Upper lobe of left lung (tissue), 6 donors: ENCODE data around the gene FAM200B. TPM values are rescaled to one million over a fixed set of nuclear protein-coding genes. Genes with fewer than 3 reads are reported as not detected.

Experiments used
- ATAC-seq, 2 donors: fragments of 200-7000 bp; cut with Tn5 transposase; one replicate each; pipeline ENCODE4 v1.9.1; 2022; ENCODE audit warnings: mild to moderate bottlenecking in 2 of 2, moderate library complexity in 2 of 2; ENCODE audit not compliant: low FRiP score in 2 of 2
- DNase-seq, 2 donors: peaks; one replicate each; pipeline ENCODE4 v3.0.0-alpha.2; 2019 to 2020
- H3K27ac ChIP-seq, 4 donors: fragments of 200-600 bp; sonication (generic); one replicate each; pipeline ENCODE4 v1.5.1; 2016 to 2019
- H3K27me3 ChIP-seq, 4 donors: fragments of 200-600 bp; sonication (generic); one replicate each; pipeline ENCODE4 v1.5.1; 2017 to 2019
- H3K36me3 ChIP-seq, 4 donors: fragments of 200-600 bp; sonication (generic); one replicate each; pipeline ENCODE4 v1.5.1; 2016 to 2019
- H3K4me1 ChIP-seq, 4 donors: fragments of 200-600 bp; sonication (generic); one replicate each; pipeline ENCODE4 v1.5.1; 2018 to 2019
- H3K4me3 ChIP-seq, 4 donors: fragments of 200-600 bp; sonication (generic); one replicate each; pipeline ENCODE4 v1.5.1; 2017 to 2019; ENCODE audit warnings: mild to moderate bottlenecking in 2 of 4, moderate library complexity in 1 of 4
- H3K9me3 ChIP-seq, 4 donors: fragments of 200-600 bp; sonication (generic); one replicate each; pipeline ENCODE4 v1.5.1; 2018 to 2019
- CTCF ChIP-seq, 6 experiments: fragments of 450-650 bp in 4 of 6; fragments of 200-600 bp in 2 of 6; sonication (generic) in 2 of 6; IDR thresholded peaks; one replicate each; pipeline ENCODE4 v1.5.1; 2016 to 2019; ENCODE audit warnings: antibody characterized with exemption in 6 of 6
- EP300 ChIP-seq, 4 donors: sonication (generic); formaldehyde crosslinking; IDR thresholded peaks; one replicate each; pipeline ENCODE4 v1.5.1; 2017; ENCODE audit warnings: antibody characterized with exemption in 4 of 4, control low read depth in 2 of 4
- POLR2A ChIP-seq, 4 donors: fragments of 450-650 bp; IDR thresholded peaks; one replicate each; pipeline ENCODE4 v1.5.1; 2016 to 2017; ENCODE audit warnings: antibody characterized with exemption in 4 of 4, mild to moderate bottlenecking in 2 of 4
- POLR2AphosphoS5 ChIP-seq, 2 donors: sonication (generic); formaldehyde crosslinking; IDR thresholded peaks; one replicate each; pipeline ENCODE4 v1.5.1; 2017; ENCODE audit warnings: antibody characterized with exemption in 2 of 2
- WGBS, 2 donors: methylation state at CpG; one replicate each; pipeline ENCODE4 v1.1.5; 2017 to 2018; 5-methylcytosine and 5-hydroxymethylcytosine counted together
- total RNA-seq, 6 donors: library from RNA; depleted of rRNA in 4 of 6; stranded (reverse); fragments of >200 nt in 4 of 6; gene quantifications; one replicate each; pipeline versions ENCODE4 v1.1.0 to v1.2.1, GENCODE V29; 2016 to 2021
- donor health status: DM: no; HTN: no; CAD: no; lungs with moderate emphysema.
- donor health status: DM: no; HTN: yes; CAD: no; lungs with severe emphysema.

FAM200B gene
- total RNA-seq, 6 donors from 2014 or later = 13.6 to 48.2 (median 26.9) TPM

- H3K27ac ChIP-seq = peak overlapping the region in 2 of 4 donors; percentile 14 to 35
- WGBS, 2 donors = 19 to 27% methylated on average over 5 of the region's 5 CpGs
- peak in 1 of 2 donors; percentile 51 for DNase-seq
These were observed 31.6 kb upstream of the FAM200B start for GRCh38 chr4:15649914-15650545.

GRCh38 chr4:15651676-15652075 is 30.0 kb upstream of the FAM200B start:
- Histone ChIP-seq H3K4me3 (peak overlapping the region in 1 of 4 donors; percentile 89), H3K9me3 (no peaks in the 10 kb centered on the region), H3K27me3 (no peaks in the 10 kb centered on the region), H3K4me1 (peaks cover 53 to 68% (median 61%) of the 10 kb centered on the region in 4 donors), H3K27ac (peak overlapping the region in 3 of 4 donors; percentile 39 to 99 (median 92)), H3K36me3 (no peaks in the 10 kb centered on the region)
- WGBS, 2 donors = 18 to 21% methylated on average over 2 of the region's 2 CpGs
- TF ChIP-seq POLR2A (IDR thresholded peaks at IDR 0.05) (no peak), CTCF (IDR thresholded peaks at IDR 0.05) (no peak), POLR2AphosphoS5 (IDR thresholded peaks at IDR 0.05) (no peak)
- ATAC-seq (no peak), DNase-seq (no peak)

More at GRCh38 chr4:15649914-15650545, 31.6 kb upstream of the FAM200B start:
- ATAC-seq = peak; percentile 75 to 78
- Histone ChIP-seq H3K9me3 (no peaks in the 10 kb centered on the region), H3K36me3 (no peaks in the 10 kb centered on the region), H3K4me1 (peaks cover 48 to 60% (median 57%) of the 10 kb centered on the region in 4 donors), H3K4me3 (no peak overlapping the region), H3K27me3 (no peaks in the 10 kb centered on the region)
- TF ChIP-seq EP300 (IDR thresholded peaks at IDR 0.05) = no peak
- TF ChIP-seq POLR2AphosphoS5 (IDR thresholded peaks at IDR 0.05) = no peak
- no peak for TF ChIP-seq POLR2A (IDR thresholded peaks at IDR 0.05)
- TF ChIP-seq CTCF (IDR thresholded peaks at IDR 0.05) = peak in 5 of 6 experiments; percentile 49 to 66 (median 56)

- Histone ChIP-seq H3K4me1 (peaks cover 53 to 68% (median 61%) of the 10 kb centered on the region in 4 donors), H3K36me3 (no peaks in the 10 kb centered on the region), H3K4me3 (peak overlapping the region in 1 of 4 donors; percentile 89), H3K9me3 (no peaks in the 10 kb centered on the region), H3K27ac (peak overlapping the region in 3 of 4 donors; percentile 39 to 99 (median 92)), H3K27me3 (no peaks in the 10 kb centered on the region)
- no peak for TF ChIP-seq POLR2A (IDR thresholded peaks at IDR 0.05)
- no peak for TF ChIP-seq POLR2AphosphoS5 (IDR thresholded peaks at IDR 0.05)
- TF ChIP-seq EP300 (IDR thresholded peaks at IDR 0.05) = no peak
- TF ChIP-seq CTCF (IDR thresholded peaks at IDR 0.05) = no peak
- ATAC-seq = no peak
- WGBS, 2 donors = 79 to 82% methylated on average over 1 of the region's 1 CpG
- DNase-seq = no peak
These were observed 29.4 kb upstream of the FAM200B start for GRCh38 chr4:15652191-15652590.

- H3K4me1 ChIP-seq = peaks cover 53 to 63% (median 59%) of the 10 kb centered on the region in 4 donors
- H3K36me3 ChIP-seq = no peaks in the 10 kb centered on the region
- no peak for ATAC-seq
- H3K27me3 ChIP-seq = no peaks in the 10 kb centered on the region
- no peak for DNase-seq
- H3K9me3 ChIP-seq = no peaks in the 10 kb centered on the region
- peak overlapping the region; percentile 92 to 100 (median 99) for H3K27ac ChIP-seq
- no peak for TF ChIP-seq EP300 (IDR thresholded peaks at IDR 0.05)
- no peak for TF ChIP-seq CTCF (IDR thresholded peaks at IDR 0.05)
- TF ChIP-seq POLR2AphosphoS5 (IDR thresholded peaks at IDR 0.05) = no peak
- no peak for TF ChIP-seq POLR2A (IDR thresholded peaks at IDR 0.05)
- 51 to 52% methylated on average over 4 of the region's 4 CpGs for WGBS, 2 donors
- peak overlapping the region in 3 of 4 donors; percentile 83 to 96 (median 89) for H3K4me3 ChIP-seq
These were observed 28.8 kb upstream of the FAM200B start for GRCh38 chr4:15652841-15653240.
